HepG2 (cell line): ENCODE measurements around the gene RNASE7. TPM values are rescaled to one million over a fixed set of nuclear protein-coding genes. Genes with fewer than 3 reads are reported as not detected.

Experiments
- ARNTL ChIP-seq: sonication (generic); formaldehyde crosslinking; IDR thresholded peaks from 2 replicates; pipeline ENCODE4 v1.4.0; 2020; ENCODE audit warnings: mild to moderate bottlenecking, missing genetic modification reagents
- ETV5 ChIP-seq: IDR thresholded peaks from 2 replicates; pipeline ENCODE4 v1.6.1; 2018; ENCODE audit warnings: missing biosample characterization, missing genetic modification reagents, inconsistent platforms, borderline replicate concordance
- HNF1B ChIP-seq: sonication (generic); formaldehyde crosslinking; IDR thresholded peaks from 2 replicates; pipeline ENCODE4 v1.5.1; 2020; ENCODE audit warnings: mild to moderate bottlenecking, moderate library complexity, missing genetic modification reagents
- HOXA3 ChIP-seq: sonication (generic); formaldehyde crosslinking; IDR thresholded peaks from 2 replicates; pipeline ENCODE4 v1.5.0; 2020; ENCODE audit warnings: missing genetic modification reagents
- ISL2 ChIP-seq: sonication (generic); formaldehyde crosslinking; IDR thresholded peaks from 2 replicates; pipeline ENCODE4 v1.5.0; 2020; ENCODE audit warnings: missing genetic modification reagents
- KDM5B ChIP-seq: sonication (generic); formaldehyde crosslinking; IDR thresholded peaks from 2 replicates; pipeline ENCODE4 v1.4.0; 2020; ENCODE audit warnings: missing genetic modification reagents, mild to moderate bottlenecking, borderline replicate concordance
- PCBP1 ChIP-seq: fragments of 200-400 bp; formaldehyde crosslinking; IDR thresholded peaks from 2 replicates; pipeline ENCODE4 v1.6.1; 2017; ENCODE audit warnings: mild to moderate bottlenecking, low read depth, low read length, borderline replicate concordance
- SOX13 ChIP-seq, 3 experiments: fragments of 450-650 bp in 1 of 3; sonication (generic) in 1 of 3; formaldehyde crosslinking in 1 of 3; IDR thresholded peaks in 2 of 3; conservative IDR thresholded peaks in 1 of 3; 2 replicates each; pipeline versions ENCODE4 v1.5.0 to v1.6.1; 2016 to 2020; ENCODE audit warnings: antibody characterized with exemption in 1 of 3, mild to moderate bottlenecking in 1 of 3, missing compliant biosample characterization in 1 of 3, missing genetic modification reagents in 1 of 3, moderate library complexity in 1 of 3
- SP4 ChIP-seq: sonication (generic); formaldehyde crosslinking; IDR thresholded peaks from 2 replicates; pipeline ENCODE4 v1.8.1; 2023; ENCODE audit warnings: mild to moderate bottlenecking, missing genetic modification reagents
- SRY ChIP-seq: sonication (generic); formaldehyde crosslinking; IDR thresholded peaks from 2 replicates; pipeline ENCODE4 v1.8.0; 2022; ENCODE audit warnings: mild to moderate bottlenecking, missing genetic modification reagents
- SSRP1 ChIP-seq: IDR thresholded peaks from 2 replicates; pipeline ENCODE4 v1.6.1; 2016; ENCODE audit warnings: control low read depth
- STAT6 ChIP-seq: sonication (generic); formaldehyde crosslinking; IDR thresholded peaks from 2 replicates; pipeline ENCODE4 v1.4.0; 2020; ENCODE audit warnings: missing genetic modification reagents, mild to moderate bottlenecking, borderline replicate concordance
- TAF1 ChIP-seq: sonication (generic); formaldehyde crosslinking; IDR thresholded peaks from 2 replicates; pipeline ENCODE4 v1.4.0; 2020; ENCODE audit warnings: missing genetic modification reagents
- TOE1 ChIP-seq: sonication (generic); formaldehyde crosslinking; IDR thresholded peaks from 2 replicates; pipeline ENCODE4 v1.4.0; 2020; ENCODE audit warnings: mild to moderate bottlenecking, missing genetic modification reagents
- YEATS4 ChIP-seq: sonication (generic); formaldehyde crosslinking; IDR thresholded peaks from 2 replicates; pipeline ENCODE4 v1.4.0; 2020; ENCODE audit warnings: missing genetic modification reagents, borderline replicate concordance
- ZFX ChIP-seq: sonication (generic); formaldehyde crosslinking; IDR thresholded peaks from 2 replicates; pipeline ENCODE4 v1.4.0; 2020; ENCODE audit warnings: mild to moderate bottlenecking, low read depth, missing genetic modification reagents, moderate library complexity
- ZFY ChIP-seq: sonication (generic); formaldehyde crosslinking; IDR thresholded peaks from 2 replicates; pipeline ENCODE4 v1.4.0; 2020; ENCODE audit warnings: missing genetic modification reagents
- ZNF160 ChIP-seq: sonication (generic); formaldehyde crosslinking; IDR thresholded peaks from 2 replicates; pipeline ENCODE4 v1.8.0; 2022; ENCODE audit warnings: mild to moderate bottlenecking, inconsistent platforms, missing genetic modification reagents
- ZNF577 ChIP-seq: sonication (generic); formaldehyde crosslinking; IDR thresholded peaks from 2 replicates; pipeline ENCODE4 v1.4.0; 2020; ENCODE audit warnings: mild to moderate bottlenecking, low read depth, missing genetic modification reagents, borderline replicate concordance
- ZNF605 ChIP-seq: sonication (generic); formaldehyde crosslinking; IDR thresholded peaks from 2 replicates; pipeline ENCODE4 v1.8.0; 2022; ENCODE audit warnings: mild to moderate bottlenecking, missing genetic modification reagents
- ZNF607 ChIP-seq: sonication (generic); formaldehyde crosslinking; IDR thresholded peaks from 2 replicates; pipeline ENCODE4 v1.5.1; 2020; ENCODE audit warnings: missing genetic modification reagents, mild to moderate bottlenecking, borderline replicate concordance
- ZNF747 ChIP-seq: sonication (generic); formaldehyde crosslinking; IDR thresholded peaks from 2 replicates; pipeline ENCODE4 v1.8.1; 2023; ENCODE audit warnings: missing genetic modification reagents, mild to moderate bottlenecking, borderline replicate concordance
- ZNF772 ChIP-seq: sonication (generic); formaldehyde crosslinking; IDR thresholded peaks from 2 replicates; pipeline ENCODE4 v1.5.0; 2020; ENCODE audit warnings: mild to moderate bottlenecking, missing genetic modification reagents
- ZNF816 ChIP-seq: sonication (generic); formaldehyde crosslinking; IDR thresholded peaks from 2 replicates; pipeline ENCODE4 v1.8.0; 2022; ENCODE audit warnings: missing genetic modification reagents, mild to moderate bottlenecking, borderline replicate concordance
- polyA plus RNA-seq, 8 experiments: library from polyadenylated mRNA; depleted of rRNA in 3 of 8; stranded (reverse) in 7 of 8; unstranded in 1 of 8; fragments of >200 nt; fragmentation: Illumina TruSeq in 4 of 8; extraction: Trizol in 4 of 8; gene quantifications; 2 replicates each; pipeline versions ENCODE4 v1.2.1 to v1.2.3, GENCODE V29; 2011 to 2016; ENCODE audit warnings: low read depth in 4 of 8, missing spikeins in 1 of 8, mixed read lengths in 1 of 8; ENCODE audit not compliant: insufficient read depth in 1 of 8
- total RNA-seq, 5 experiments: library from RNA; depleted of rRNA; stranded (reverse); fragments of >200 nt; fragmentation: Illumina TruSeq; extraction: Trizol; gene quantifications; 2 replicates each; pipeline ENCODE4 v1.2.3, GENCODE V29; 2016; ENCODE audit warnings: low read depth in 1 of 5

RNASE7 gene
- total and polyA plus RNA-seq, 2 of the 13 experiments (the other 11 are each of a cell fraction or from before 2014, with no cell fraction given): 0.04 TPM; not detected in 1

- TF ChIP-seq ARNTL (CRISPR knock-in tag) (0 out of 2 replicates have a peak, but pooled peaks have one; percentile 44), ZNF607 (peak; percentile 45; the same call in 1 of the 2 replicates), ISL2 (CRISPR knock-in tag) (peak; percentile 45; the same call in 1 of the 2 replicates), TOE1 (CRISPR knock-in tag) (no peak), PCBP1 (no peak), SP4 (CRISPR knock-in tag) (peak; percentile 45; the same call in 1 of the 2 replicates), SSRP1 (CRISPR knock-in tag) (no peak), YEATS4 (CRISPR knock-in tag) (0 out of 2 replicates have a peak, but pooled peaks have one; percentile 1), ZNF816 (0 out of 2 replicates have a peak, but pooled peaks have one; percentile 5), SOX13 (IDR thresholded peaks at IDR 0.05) (no peak), SOX13 (CRISPR knock-in tag; conservative IDR thresholded peaks at IDR 0.05 in 1 of 2, IDR thresholded peaks at IDR 0.05 in 1 of 2) (peak in 1 of 2 experiments; percentile 16; a peak in 1 of 4 replicates), ZNF772 (CRISPR knock-in tag) (peak; percentile 7; the same call in 1 of the 2 replicates), ZNF160 (CRISPR knock-in tag) (peak; percentile 28; the same call in 1 of the 2 replicates), HOXA3 (CRISPR knock-in tag) (peak; percentile 11; the same call in 1 of the 2 replicates), KDM5B (CRISPR knock-in tag) (peak; percentile 26; the same call in 1 of the 2 replicates), STAT6 (0 out of 2 replicates have a peak, but pooled peaks have one; percentile 1), ZFY (CRISPR knock-in tag) (peak; percentile 33; the same call in 1 of the 2 replicates), SRY (CRISPR knock-in tag) (peak; percentile 47; the same call in 1 of the 2 replicates), ZNF577 (no peak), HNF1B (CRISPR knock-in tag) (0 out of 2 replicates have a peak, but pooled peaks have one; percentile 33), ZFX (CRISPR knock-in tag) (0 out of 2 replicates have a peak, but pooled peaks have one; percentile 5), ETV5 (CRISPR knock-in tag) (peak; percentile 25; the same call in 1 of the 2 replicates), ZNF747 (CRISPR knock-in tag) (0 out of 2 replicates have a peak, but pooled peaks have one; percentile 0), TAF1 (CRISPR knock-in tag) (no peak), ZNF605 (no peak)
These were observed 11.3 kb downstream of the RNASE7 start (continued) for GRCh38 chr14:21053184-21054122.
